ENCODE measurements around the gene CSK.

The CSK gene

GRCh38 chr15:74828835-74829234 lies 47.0 kb downstream of the CSK start:
- DNase-seq, result no peak

- no peak for DNase-seq
Measured at GRCh38 chr15:74829486-74829885, 47.6 kb downstream of the CSK start.

- no peak for DNase-seq
Measured at GRCh38 chr15:74829991-74830390, 48.1 kb downstream of the CSK start.

- no peak for DNase-seq
Measured at GRCh38 chr15:74830868-74831267, 49.0 kb downstream of the CSK start.

- DNase-seq, result no peak
Measured at GRCh38 chr15:74831813-74832495, 50.1 kb downstream of the CSK start.

GRCh38 chr15:74832826-74833225 lies 50.9 kb downstream of the CSK start:
- no peak for DNase-seq

GRCh38 chr15:74833376-74834107 lies 51.7 kb downstream of the CSK start:
- DNase-seq, result no peak

- DNase-seq, result peak in 4 of 6 experiments; percentile 12 to 24 (median 19)
Measured at GRCh38 chr15:74835312-74835823, 53.5 kb downstream of the CSK start.

GRCh38 chr15:74836846-74837245 lies 55.0 kb downstream of the CSK start:
- no peak for DNase-seq

- no peak for DNase-seq
Measured at GRCh38 chr15:74837482-74838136, 55.7 kb downstream of the CSK start.

GRCh38 chr15:74838137-74838516 lies 56.2 kb downstream of the CSK start:
- no peak for DNase-seq

GRCh38 chr15:74838746-74839525 lies 57.1 kb downstream of the CSK start:
- DNase-seq, result no peak

GRCh38 chr15:74839526-74840395 lies 57.9 kb downstream of the CSK start:
- DNase-seq, result no peak

- no peak for DNase-seq
Measured at GRCh38 chr15:74840851-74841775, 59.2 kb downstream of the CSK start.

- DNase-seq, result no peak
Measured at GRCh38 chr15:74841891-74842373, 60.1 kb downstream of the CSK start.

GRCh38 chr15:74842581-74843444 lies 60.9 kb downstream of the CSK start, which contains the start of gene ULK3:
TSS of gene ULK3 (minus strand) at chr15:74843156. CDS start at chr15:74843105, 51 bp downstream.
- DNase-seq, result peak; percentile 85 to 92 (median 89)

- no peak for DNase-seq
Measured at GRCh38 chr15:74843445-74843828, 61.6 kb downstream of the CSK start.

GRCh38 chr15:74843891-74844299 lies 62.0 kb downstream of the CSK start:
- no peak for DNase-seq
